Mesendoderm (in vitro differentiated cells): ENCODE measurements around the gene RPF1.
A peak's percentile ranks its signal among the peaks of the same experiment; 100 is the strongest.
"Not testable (repeated sequence)": the region's sequence is repeated elsewhere in the genome, so short reads cannot be mapped to it uniquely, and the experiment has no call there.

Experiments used
- DNase-seq: peaks from one replicate; pipeline ENCODE4 v3.0.0; 2013
- H2AK5ac ChIP-seq: 2 replicates; pipeline ENCODE4 v1.6.1; 2013; ENCODE audit warnings: low read length, inconsistent platforms
- H2BK120ac ChIP-seq: 2 replicates; pipeline ENCODE4 v1.6.1; 2013; ENCODE audit warnings: low read depth, mild to moderate bottlenecking, low read length, moderate library complexity, mixed read lengths
- H2BK15ac ChIP-seq: replicated peaks from 2 replicates; pipeline ENCODE4 v1.6.1; 2013; ENCODE audit warnings: low read depth, mild to moderate bottlenecking, moderate library complexity
- H2BK5ac ChIP-seq: 2 replicates; pipeline ENCODE4 v1.6.1; 2013; ENCODE audit warnings: low read length, inconsistent platforms
- H3K18ac ChIP-seq: 2 replicates; pipeline ENCODE4 v1.6.1; 2013; ENCODE audit warnings: mild to moderate bottlenecking, low read length, mixed read lengths
- H3K23ac ChIP-seq: one replicate; pipeline ENCODE4 v1.6.1; 2013; ENCODE audit warnings: low read length
- H3K27ac ChIP-seq: 2 replicates; pipeline ENCODE4 v1.5.1; 2013; ENCODE audit warnings: low read depth, mild to moderate bottlenecking, inconsistent platforms, low read length, moderate library complexity
- H3K27me3 ChIP-seq: 2 replicates; pipeline ENCODE4 v1.6.1; 2013; ENCODE audit warnings: low read length, control low read depth, mild to moderate bottlenecking, inconsistent platforms; ENCODE audit not compliant: insufficient read depth, poor library complexity
- H3K36me3 ChIP-seq: 2 replicates; pipeline ENCODE4 v1.6.1; 2013; ENCODE audit warnings: low read length, inconsistent platforms; ENCODE audit not compliant: control insufficient read depth, insufficient read depth
- H3K4ac ChIP-seq: one replicate; pipeline ENCODE4 v1.6.1; 2013; ENCODE audit warnings: low read depth, mild to moderate bottlenecking, low read length, moderate library complexity
- H3K4me1 ChIP-seq: 2 replicates; pipeline ENCODE4 v1.6.1; 2013; ENCODE audit warnings: low read depth, low read length, inconsistent platforms; ENCODE audit not compliant: control insufficient read depth
- H3K4me2 ChIP-seq: 2 replicates; pipeline ENCODE4 v1.6.1; 2013; ENCODE audit warnings: low read length
- H3K4me3 ChIP-seq: 2 replicates; pipeline ENCODE4 v1.5.1; 2013; ENCODE audit warnings: mild to moderate bottlenecking, low read length
- H3K56ac ChIP-seq: one replicate; pipeline ENCODE4 v1.6.1; 2013; ENCODE audit warnings: low read length
- H3K79me1 ChIP-seq: 2 replicates; pipeline ENCODE4 v1.6.1; 2013; ENCODE audit warnings: low read length, inconsistent platforms
- H3K79me2 ChIP-seq: 2 replicates; pipeline ENCODE4 v1.6.1; 2013; ENCODE audit warnings: mild to moderate bottlenecking, low read length; ENCODE audit not compliant: control insufficient read depth, insufficient read depth
- H3K9ac ChIP-seq: 2 replicates; pipeline ENCODE4 v1.6.1; 2013; ENCODE audit warnings: low read length, inconsistent platforms
- H4K5ac ChIP-seq: one replicate; pipeline ENCODE4 v1.6.1; 2013; ENCODE audit warnings: low read length
- H4K8ac ChIP-seq: one replicate; pipeline ENCODE4 v1.6.1; 2013; ENCODE audit warnings: low read depth, mild to moderate bottlenecking, control low read depth, low read length, moderate library complexity
- WGBS: extraction: QIAGEN DNeasy Blood & Tissue Kit; methylation state at CpG from one replicate; pipeline ENCODE4 v1.1.7; 2013; ENCODE audit warnings: low lambda C conversion rate, missing lambda C conversion rate; ENCODE audit not compliant: insufficient coverage; ENCODE audit errors: extremely low coverage; 5-methylcytosine and 5-hydroxymethylcytosine counted together

Gene RPF1

GRCh38 chr1:84506002-84506728 is 27.1 kb downstream of the RPF1 start, which contains the start of the genes GNG5 and SPATA1:
TSS of gene GNG5 (minus strand) at chr1:84506581. CDS start at chr1:84506091, 490 bp downstream.
TSS of gene SPATA1 (plus strand) at chr1:84506386. CDS start at chr1:84516360, 9,974 bp downstream.
- peaks cover 2% of the 10 kb centered on the region for H3K4me1 ChIP-seq
- peak within 1 kb of the TSS; percentile 62 for H3K4ac ChIP-seq
- H4K8ac ChIP-seq = no peak within 1 kb of the TSS
- H3K9ac ChIP-seq = peak within 1 kb of the TSS; percentile 92
- H3K18ac ChIP-seq = peak within 1 kb of the TSS; percentile 94
- H3K79me2 ChIP-seq = peaks cover 26% of the 10 kb centered on the region
- H2AK5ac ChIP-seq = no peak within 1 kb of the TSS
- H3K56ac ChIP-seq = peak within 1 kb of the TSS; percentile 95
- WGBS = no CpG with 5 or more reads among the region's 60 CpGs
- H3K23ac ChIP-seq = no peak within 1 kb of the TSS
- peak; percentile 98 for DNase-seq
- H2BK15ac ChIP-seq = no peak within 1 kb of the TSS
- H4K5ac ChIP-seq = no peak within 1 kb of the TSS
- no peaks in the 10 kb centered on the region for H3K36me3 ChIP-seq
- H2BK5ac ChIP-seq = peak within 1 kb of the TSS; percentile 81
- no peak within 1 kb of the TSS for H2BK120ac ChIP-seq
- peaks cover 6% of the 10 kb centered on the region for H3K79me1 ChIP-seq
- H3K27me3 ChIP-seq = no peaks in the 10 kb centered on the region
- peak within 1 kb of the TSS; percentile 92 for H3K4me3 ChIP-seq
- H3K27ac ChIP-seq = peak within 1 kb of the TSS; percentile 97
- peak within 1 kb of the TSS; percentile 66 for H3K4me2 ChIP-seq

GRCh38 chr1:84506729-84507453 is 27.8 kb downstream of the RPF1 start:
- no CpG with 5 or more reads among the region's 26 CpGs for WGBS
- no peak for DNase-seq

GRCh38 chr1:84507887-84508286 is 28.8 kb downstream of the RPF1 start:
- not testable (repeated sequence) for H2AK5ac ChIP-seq, H3K27ac ChIP-seq, H3K23ac ChIP-seq, H2BK15ac ChIP-seq, H3K79me1 ChIP-seq, H3K36me3 ChIP-seq, H3K4me1 ChIP-seq, H2BK5ac ChIP-seq, H3K4me2 ChIP-seq, H3K4ac ChIP-seq, H3K56ac ChIP-seq, H2BK120ac ChIP-seq, H3K27me3 ChIP-seq, H3K18ac ChIP-seq, DNase-seq, H4K8ac ChIP-seq, H3K9ac ChIP-seq, H3K4me3 ChIP-seq, H4K5ac ChIP-seq
- no CpG with 5 or more reads among the region's 14 CpGs for WGBS
- peaks cover 25% of the 10 kb centered on the region for H3K79me2 ChIP-seq

More at GRCh38 chr1:84506729-84507453, 27.8 kb downstream of the RPF1 start:
- Histone ChIP-seq H3K79me2 (peaks cover 26% of the 10 kb centered on the region), H3K56ac (peak overlapping the region; percentile 87), H3K36me3 (no peaks in the 10 kb centered on the region), H3K4me2 (peak overlapping the region; percentile 59), H3K18ac (peak overlapping the region; percentile 24), H3K23ac (no peak overlapping the region), H4K5ac (no peak overlapping the region), H2BK120ac (no peak overlapping the region), H4K8ac (no peak overlapping the region), H3K4me1 (peaks cover 2% of the 10 kb centered on the region), H2AK5ac (no peak overlapping the region), H3K4ac (no peak overlapping the region), H3K4me3 (peak overlapping the region; percentile 67), H3K9ac (peak overlapping the region; percentile 81), H2BK15ac (no peak overlapping the region), H3K27me3 (no peaks in the 10 kb centered on the region), H3K27ac (peak overlapping the region; percentile 97), H3K79me1 (peaks cover 6% of the 10 kb centered on the region), H2BK5ac (no peak overlapping the region)

- DNase-seq = no peak
Observed at GRCh38 chr1:84508510-84508909, 29.4 kb downstream of the RPF1 start.

GRCh38 chr1:84509029-84509428 is 30.0 kb downstream of the RPF1 start:
- Histone ChIP-seq H3K79me1 (peaks cover 6% of the 10 kb centered on the region), H3K18ac (no peak overlapping the region), H4K5ac (no peak overlapping the region), H4K8ac (no peak overlapping the region), H3K27ac (no peak overlapping the region), H2BK15ac (no peak overlapping the region), H3K36me3 (no peaks in the 10 kb centered on the region), H2BK120ac (no peak overlapping the region), H3K79me2 (peaks cover 16% of the 10 kb centered on the region), H2AK5ac (no peak overlapping the region), H3K4ac (no peak overlapping the region), H3K23ac (no peak overlapping the region), H3K4me2 (no peak overlapping the region), H3K27me3 (no peaks in the 10 kb centered on the region), H2BK5ac (no peak overlapping the region), H3K9ac (no peak overlapping the region), H3K4me1 (peaks cover 2% of the 10 kb centered on the region), H3K56ac (no peak overlapping the region), H3K4me3 (no peak overlapping the region)
- WGBS = no CpG with 5 or more reads among the region's 4 CpGs
- no peak for DNase-seq

More at GRCh38 chr1:84508510-84508909, 29.4 kb downstream of the RPF1 start:
- Histone ChIP-seq H3K56ac (no peak overlapping the region), H3K79me2 (peaks cover 20% of the 10 kb centered on the region), H3K4me2 (no peak overlapping the region), H4K8ac (no peak overlapping the region), H3K9ac (no peak overlapping the region), H3K4me1 (peaks cover 2% of the 10 kb centered on the region), H3K23ac (no peak overlapping the region), H3K27me3 (no peaks in the 10 kb centered on the region), H3K79me1 (peaks cover 6% of the 10 kb centered on the region), H2AK5ac (no peak overlapping the region), H3K27ac (no peak overlapping the region), H2BK5ac (no peak overlapping the region), H3K4ac (no peak overlapping the region), H3K4me3 (no peak overlapping the region), H2BK120ac (no peak overlapping the region), H3K36me3 (no peaks in the 10 kb centered on the region), H3K18ac (no peak overlapping the region), H4K5ac (no peak overlapping the region), H2BK15ac (no peak overlapping the region)
- WGBS = no CpG with 5 or more reads among the region's 1 CpG
